Psoas muscle (tissue), 8 donors: Measurements from ENCODE around the gene NADK2. TPM values are rescaled to one million over a fixed set of nuclear protein-coding genes. Genes with fewer than 3 reads are reported as not detected.
A peak's percentile ranks its signal among the peaks of the same experiment; 100 is the strongest.

Experiments used
- ATAC-seq, 4 donors: fragments of 200-7000 bp; cut with Tn5 transposase; one replicate each; pipeline ENCODE4 v1.9.1; 2020; ENCODE audit warnings: moderate library complexity in 3 of 4, mild to moderate bottlenecking in 2 of 4
- DNase-seq, 2 donors: peaks; one replicate each; pipeline ENCODE4 v3.0.0-alpha.2; 2020
- H3K27ac ChIP-seq: fragments of 200-600 bp; one replicate; pipeline ENCODE4 v1.8.0; 2022
- H3K27me3 ChIP-seq, 3 donors: fragments of 200-600 bp in 1 of 3; one replicate each; pipeline versions ENCODE4 v1.6.1 to v1.8.0; 2013 to 2022; ENCODE audit warnings: low read length in 2 of 3, mild to moderate bottlenecking in 2 of 3, moderate library complexity in 1 of 3; ENCODE audit not compliant: insufficient read depth in 3 of 3
- H3K36me3 ChIP-seq, 2 donors: fragments of 200-600 bp in 1 of 2; one replicate each; pipeline versions ENCODE4 v1.6.1 to v1.8.0; 2013 to 2022; ENCODE audit warnings: low read depth in 1 of 2, mild to moderate bottlenecking in 1 of 2, moderate library complexity in 1 of 2; ENCODE audit not compliant: insufficient read depth in 1 of 2
- H3K4me1 ChIP-seq: fragments of 200-600 bp; one replicate; pipeline ENCODE4 v1.8.0; 2022
- H3K4me3 ChIP-seq: fragments of 200-600 bp; one replicate; pipeline ENCODE4 v1.8.0; 2022; ENCODE audit warnings: mild to moderate bottlenecking
- H3K9me3 ChIP-seq: fragments of 200-600 bp; one replicate; pipeline ENCODE4 v1.8.0; 2022
- WGBS, 3 donors: extraction: QIAGEN DNeasy Blood & Tissue Kit; methylation state at CpG; one replicate each; pipeline versions ENCODE4 v1.1.6 to v1.1.7; 2013; 5-methylcytosine and 5-hydroxymethylcytosine counted together
- intact Hi-C, 2 donors: fragments of 100-400 bp; cut with DNase I; formaldehyde crosslinking; loops; one replicate each; pipeline versions ENCODE4 v1.11.0 to v1.14.2; 2022
- polyA plus RNA-seq, 3 donors: library from polyadenylated mRNA; stranded (reverse); fragments of 200-250 nt; gene quantifications; one replicate each; pipeline ENCODE4 v1.2.3, GENCODE V29; 2013
- total RNA-seq, 4 donors: library from RNA; stranded (reverse); fragmentation: NEBNext Ultra II Directional in 2 of 4; extraction: Animal tissue kit (Norgen Biotek cat#: 25700) in 2 of 4; gene quantifications; one replicate each; pipeline versions ENCODE4 v1.2.1 to v1.2.4, GENCODE V29; 2021 to 2023
- TF ChIP-seq, protein P1 (sequence below): fragments of 200-600 bp; IDR thresholded peaks from one replicate; pipeline ENCODE4 v1.8.0; 2022; ENCODE audit warnings: antibody characterized with exemption
- donor health status: healthy with polysubstance abuse.
- donor health status: DM: no; HTN: no; CAD: no; lungs with moderate emphysema.
- donor health status: Bipolar disorder and iron deficiency.
- donor health status: healthy.
- donor health status: DM: yes; HTN: yes; CAD: no.
- donor health status: DM: no; HTN: no; CAD: no.
- donor health status: DM: no; HTN: no; CAD: no.
- donor health status: DM: yes; HTN: yes; CAD: no.

NADK2 gene
- total and polyA plus RNA-seq, 7 donors, result 13.4 to 46.6 (median 31.7) TPM

DNA sequence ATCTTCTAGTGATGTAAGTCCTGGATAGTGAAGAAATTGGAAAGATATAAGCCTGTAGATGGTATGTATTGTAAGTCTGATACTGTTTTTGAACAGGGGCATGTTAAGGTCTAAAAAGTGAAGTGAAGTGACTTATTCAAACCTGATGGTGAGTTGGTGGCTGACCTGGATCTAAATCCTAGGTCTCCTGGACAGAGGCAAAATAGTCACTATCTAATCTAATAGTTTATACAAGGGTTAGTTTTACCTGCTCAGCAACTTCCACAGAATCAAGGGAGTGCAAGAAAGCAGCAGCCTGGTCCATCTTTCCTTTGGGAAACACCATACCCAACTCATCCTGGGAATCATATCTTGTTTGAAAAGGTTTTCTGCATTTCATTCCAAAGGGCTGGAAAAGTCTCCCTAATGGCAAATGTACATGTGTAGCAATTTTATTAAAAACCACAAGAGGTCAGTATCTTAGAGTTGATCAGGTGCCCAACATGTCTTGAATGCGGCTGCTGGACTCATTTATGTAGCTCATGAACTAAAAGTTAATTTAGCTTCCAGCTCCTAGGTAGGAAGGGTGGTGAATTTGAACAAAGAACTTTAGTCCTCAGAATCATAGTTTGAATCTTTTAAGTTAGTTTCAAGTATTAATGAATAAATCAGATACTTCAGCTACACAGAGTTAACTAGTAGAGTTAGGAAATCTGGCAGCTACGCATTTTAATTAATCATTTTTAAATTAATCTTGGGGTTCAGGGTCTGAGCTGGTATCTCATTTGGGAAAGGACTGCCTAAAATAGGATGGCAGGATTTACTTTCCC is 63.8 kb downstream of the NADK2 start:
- peak in 2 of 4 donors; percentile 50 to 79 for ATAC-seq
- DNase-seq, result no peak
- TF ChIP-seq, protein P1, sequence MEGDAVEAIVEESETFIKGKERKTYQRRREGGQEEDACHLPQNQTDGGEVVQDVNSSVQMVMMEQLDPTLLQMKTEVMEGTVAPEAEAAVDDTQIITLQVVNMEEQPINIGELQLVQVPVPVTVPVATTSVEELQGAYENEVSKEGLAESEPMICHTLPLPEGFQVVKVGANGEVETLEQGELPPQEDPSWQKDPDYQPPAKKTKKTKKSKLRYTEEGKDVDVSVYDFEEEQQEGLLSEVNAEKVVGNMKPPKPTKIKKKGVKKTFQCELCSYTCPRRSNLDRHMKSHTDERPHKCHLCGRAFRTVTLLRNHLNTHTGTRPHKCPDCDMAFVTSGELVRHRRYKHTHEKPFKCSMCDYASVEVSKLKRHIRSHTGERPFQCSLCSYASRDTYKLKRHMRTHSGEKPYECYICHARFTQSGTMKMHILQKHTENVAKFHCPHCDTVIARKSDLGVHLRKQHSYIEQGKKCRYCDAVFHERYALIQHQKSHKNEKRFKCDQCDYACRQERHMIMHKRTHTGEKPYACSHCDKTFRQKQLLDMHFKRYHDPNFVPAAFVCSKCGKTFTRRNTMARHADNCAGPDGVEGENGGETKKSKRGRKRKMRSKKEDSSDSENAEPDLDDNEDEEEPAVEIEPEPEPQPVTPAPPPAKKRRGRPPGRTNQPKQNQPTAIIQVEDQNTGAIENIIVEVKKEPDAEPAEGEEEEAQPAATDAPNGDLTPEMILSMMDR, result peak; percentile 53
- H3K4me3 ChIP-seq, result no peak overlapping the region
- no peaks in the 10 kb centered on the region for H3K4me1 ChIP-seq
- H3K27me3 ChIP-seq, result no peaks in the 10 kb centered on the region
- H3K36me3 ChIP-seq, result peaks cover 8 to 90% of the 10 kb centered on the region in 2 donors
- 50 to 54% (median 54%) methylated on average over 2 of the region's 2 CpGs for WGBS, 3 donors
- intact Hi-C loops, result loop anchor here in 1 of 2 donors (5.0 to 10.0 kb wide), 2 partner anchors 47 to 129 kb away; no protein-coding TSS in a partner anchor
- H3K27ac ChIP-seq, result no peak overlapping the region
- H3K9me3 ChIP-seq, result no peaks in the 10 kb centered on the region

DNA sequence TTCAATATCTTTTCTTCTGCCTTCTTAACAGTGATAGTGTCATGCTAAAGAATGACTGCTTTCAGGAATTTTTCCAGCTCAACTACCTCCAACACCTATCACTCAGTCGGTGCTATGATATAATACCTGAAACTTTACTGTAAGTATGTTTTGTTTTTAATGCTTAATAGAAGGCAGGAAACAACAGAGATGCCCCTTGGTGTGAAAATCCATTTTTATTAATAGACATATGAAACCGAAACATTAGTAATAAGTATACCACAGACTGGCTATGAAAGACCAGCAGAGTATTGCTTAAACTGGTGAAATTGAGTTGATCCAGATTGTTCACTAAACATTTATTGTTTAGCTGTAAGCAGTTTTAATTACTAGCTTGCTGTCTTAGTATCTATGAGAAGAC is 64.6 kb downstream of the NADK2 start:
- intact Hi-C loops, result loop anchor here in 1 of 2 donors (5.0 to 10.0 kb wide), 2 partner anchors 48 to 130 kb away; no protein-coding TSS in a partner anchor
- Histone ChIP-seq H3K36me3 (peaks cover 8 to 90% of the 10 kb centered on the region in 2 donors), H3K9me3 (no peaks in the 10 kb centered on the region), H3K27ac (no peak overlapping the region), H3K4me1 (no peaks in the 10 kb centered on the region), H3K27me3 (no peaks in the 10 kb centered on the region), H3K4me3 (no peak overlapping the region)
- ATAC-seq (no peak), DNase-seq (no peak)
- TF ChIP-seq, protein P1, result no peak
- WGBS, 3 donors, result 85 to 90% (median 89%) methylated on average over 2 of the region's 2 CpGs

DNA sequence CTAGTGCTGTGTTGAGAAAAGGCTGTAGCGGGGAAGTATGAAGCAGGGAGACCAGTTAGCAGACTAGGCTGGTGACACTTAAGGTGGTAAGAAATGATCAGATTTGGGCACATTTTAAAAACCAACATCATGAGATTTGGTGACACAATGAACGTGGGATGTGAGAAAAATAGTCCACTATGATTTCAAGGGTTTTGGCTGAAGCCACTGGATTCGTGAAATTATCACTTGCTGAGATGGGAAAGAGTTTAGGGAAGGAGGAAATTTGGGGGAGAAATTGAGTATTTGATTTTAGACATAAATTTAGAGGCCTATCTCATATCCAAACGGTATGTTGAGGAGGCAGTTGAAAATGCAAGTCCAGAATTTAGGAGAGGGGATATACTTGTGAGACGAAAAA is 66.7 kb downstream of the NADK2 start:
- DNase-seq, result no peak
- H3K9me3 ChIP-seq, result no peaks in the 10 kb centered on the region
- TF ChIP-seq, protein P1, result no peak
- 64 to 80% (median 71%) methylated on average over 5 of the region's 5 CpGs for WGBS, 3 donors
- intact Hi-C loops, result loop anchor here in 1 of 2 donors (5.0 to 10.0 kb wide), 2 partner anchors 50 to 132 kb away; no protein-coding TSS in a partner anchor
- no peak overlapping the region for H3K4me3 ChIP-seq
- H3K4me1 ChIP-seq, result no peaks in the 10 kb centered on the region
- peaks cover 8 to 90% of the 10 kb centered on the region in 2 donors for H3K36me3 ChIP-seq
- no peaks in the 10 kb centered on the region for H3K27me3 ChIP-seq
- ATAC-seq, result no peak
- H3K27ac ChIP-seq, result no peak overlapping the region

DNA sequence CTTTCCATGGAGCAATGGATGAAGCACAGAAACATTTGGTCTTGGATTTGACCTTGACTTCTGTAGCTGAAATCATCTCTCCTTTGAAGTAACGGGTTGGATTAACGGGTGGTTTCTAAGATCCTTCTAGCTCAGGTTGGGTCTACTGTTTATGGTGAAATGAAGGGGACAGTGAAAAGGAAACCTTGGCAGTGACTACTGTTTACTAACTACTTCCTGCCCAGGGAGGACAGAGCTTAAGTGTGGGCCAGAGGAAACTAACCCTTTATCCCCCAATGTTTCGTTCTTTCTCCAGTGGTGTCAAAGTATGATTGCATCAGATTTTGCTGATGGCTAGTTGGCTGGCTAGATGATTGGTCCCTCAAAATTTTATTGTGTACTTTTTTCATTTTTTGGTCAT is 67.6 kb downstream of the NADK2 start:
- H3K4me3 ChIP-seq, result no peak overlapping the region
- DNase-seq, result no peak
- ATAC-seq, result no peak
- no peaks in the 10 kb centered on the region for H3K9me3 ChIP-seq
- peaks cover 11 to 90% of the 10 kb centered on the region in 2 donors for H3K36me3 ChIP-seq
- WGBS, 3 donors, result 72 to 84% (median 72%) methylated on average over 3 of the region's 3 CpGs
- intact Hi-C loops, result loop anchor here in 1 of 2 donors (10.0 kb wide), 1 partner anchor 51 kb away; no protein-coding TSS in a partner anchor
- H3K27ac ChIP-seq, result no peak overlapping the region
- TF ChIP-seq, protein P1, result no peak
- no peaks in the 10 kb centered on the region for H3K27me3 ChIP-seq
- no peaks in the 10 kb centered on the region for H3K4me1 ChIP-seq
